Body of pancreas (tissue), 4 donors: ENCODE data around the gene DFFA.

ENCODE experiments used
- POLR2A ChIP-seq, 3 donors: fragments of 450-650 bp; IDR thresholded peaks; one replicate each; pipeline ENCODE4 v1.6.1; 2016; ENCODE audit warnings: antibody characterized with exemption in 3 of 3, mild to moderate bottlenecking in 2 of 3
- TF ChIP-seq, protein P1 (sequence below), 7 experiments: fragments of 450-650 bp in 4 of 7; fragments of 200-600 bp in 3 of 7; sonication (generic) in 3 of 7; IDR thresholded peaks; one replicate each; pipeline ENCODE4 v1.5.1; 2016 to 2019; ENCODE audit warnings: antibody characterized with exemption in 7 of 7

DNA sequence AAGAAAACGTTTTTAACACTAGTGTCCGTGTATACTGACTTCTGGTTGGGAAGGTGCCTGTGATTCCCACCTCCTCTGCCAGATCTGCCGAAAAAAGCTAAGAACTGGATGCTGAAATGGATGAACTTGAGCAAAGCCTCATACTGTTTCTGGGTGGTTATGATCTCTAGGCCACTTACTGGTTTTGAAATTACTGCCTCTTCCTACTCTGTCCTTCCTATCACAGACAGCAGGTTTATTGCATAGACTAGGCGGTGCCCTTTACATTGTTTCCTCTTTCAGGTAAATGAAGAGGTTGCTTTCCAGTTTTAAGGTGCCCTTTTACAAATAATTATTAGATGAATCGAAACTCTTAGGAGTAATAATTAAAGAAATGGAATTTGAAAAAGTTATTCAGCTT is 29.9 kb upstream of the DFFA start:
- no peak for TF ChIP-seq POLR2A (IDR thresholded peaks at IDR 0.05)
- TF ChIP-seq, protein P1, sequence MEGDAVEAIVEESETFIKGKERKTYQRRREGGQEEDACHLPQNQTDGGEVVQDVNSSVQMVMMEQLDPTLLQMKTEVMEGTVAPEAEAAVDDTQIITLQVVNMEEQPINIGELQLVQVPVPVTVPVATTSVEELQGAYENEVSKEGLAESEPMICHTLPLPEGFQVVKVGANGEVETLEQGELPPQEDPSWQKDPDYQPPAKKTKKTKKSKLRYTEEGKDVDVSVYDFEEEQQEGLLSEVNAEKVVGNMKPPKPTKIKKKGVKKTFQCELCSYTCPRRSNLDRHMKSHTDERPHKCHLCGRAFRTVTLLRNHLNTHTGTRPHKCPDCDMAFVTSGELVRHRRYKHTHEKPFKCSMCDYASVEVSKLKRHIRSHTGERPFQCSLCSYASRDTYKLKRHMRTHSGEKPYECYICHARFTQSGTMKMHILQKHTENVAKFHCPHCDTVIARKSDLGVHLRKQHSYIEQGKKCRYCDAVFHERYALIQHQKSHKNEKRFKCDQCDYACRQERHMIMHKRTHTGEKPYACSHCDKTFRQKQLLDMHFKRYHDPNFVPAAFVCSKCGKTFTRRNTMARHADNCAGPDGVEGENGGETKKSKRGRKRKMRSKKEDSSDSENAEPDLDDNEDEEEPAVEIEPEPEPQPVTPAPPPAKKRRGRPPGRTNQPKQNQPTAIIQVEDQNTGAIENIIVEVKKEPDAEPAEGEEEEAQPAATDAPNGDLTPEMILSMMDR (IDR thresholded peaks at IDR 0.05), result no peak
